K562 (cell line): Measurements from ENCODE around the gene HRC. TPM values are rescaled to one million over a fixed set of nuclear protein-coding genes. Genes with fewer than 3 reads are reported as not detected.

Experiments used
- CBFB ChIP-seq: sonication (generic); formaldehyde crosslinking; IDR thresholded peaks from 2 replicates; pipeline ENCODE4 v1.4.0; 2020; ENCODE audit warnings: mild to moderate bottlenecking, missing genetic modification reagents
- MYBL2 ChIP-seq, 2 experiments: fragments of 450-650 bp in 1 of 2; sonication (generic) in 1 of 2; formaldehyde crosslinking in 1 of 2; IDR thresholded peaks; 2 replicates each; pipeline versions ENCODE4 v1.6.1 to v1.8.1; 2017 to 2022; ENCODE audit warnings: borderline replicate concordance in 1 of 2, inconsistent platforms in 1 of 2, low read depth in 1 of 2, mild to moderate bottlenecking in 1 of 2, missing genetic modification reagents in 1 of 2, moderate library complexity in 1 of 2
- OTX1 ChIP-seq: fragments of 450-650 bp; formaldehyde crosslinking; IDR thresholded peaks from 2 replicates; pipeline ENCODE4 v1.4.0; 2022; ENCODE audit warnings: mild to moderate bottlenecking
- RAD21 ChIP-seq, 2 experiments: fragments of 250-450 bp in 1 of 2; fragments of 450-650 bp in 1 of 2; sonication (Bioruptor Pico) in 1 of 2; formaldehyde crosslinking in 1 of 2; IDR thresholded peaks in 1 of 2; conservative IDR thresholded peaks in 1 of 2; 2 replicates each; pipeline versions ENCODE4 v1.4.0 to v1.8.0; 2020 to 2022; ENCODE audit warnings: mild to moderate bottlenecking in 2 of 2, moderate library complexity in 1 of 2
- SMC3 ChIP-seq: conservative IDR thresholded peaks from 2 replicates; pipeline ENCODE4 v1.6.1; 2011; ENCODE audit warnings: low read depth, low read length, improper control_type of control experiment; ENCODE audit not compliant: insufficient read depth
- SNRNP70 ChIP-seq: fragments of 200-400 bp; formaldehyde crosslinking; optimal IDR thresholded peaks from 2 replicates; pipeline ENCODE3; 2017; ENCODE audit warnings: low read depth, low read length
- SP2 ChIP-seq: IDR thresholded peaks from 2 replicates; pipeline ENCODE4 v1.6.1; 2011; ENCODE audit warnings: mild to moderate bottlenecking, low read depth, low read length, moderate library complexity; ENCODE audit not compliant: poor library complexity, severe bottlenecking; ENCODE audit errors: extremely low read depth
- TAF15 ChIP-seq: fragments of 200-400 bp; formaldehyde crosslinking; IDR thresholded peaks from 2 replicates; pipeline ENCODE4 v1.6.1; 2017; ENCODE audit warnings: mild to moderate bottlenecking, low read depth, low read length, moderate library complexity
- TEAD2 ChIP-seq: fragments of 450-650 bp; IDR thresholded peaks from 2 replicates; pipeline ENCODE4 v1.6.1; 2016; ENCODE audit warnings: missing genetic modification characterization, control low read depth, missing compliant biosample characterization
- ZBTB7A ChIP-seq: IDR thresholded peaks from 2 replicates; pipeline ENCODE4 v1.6.1; 2011; ENCODE audit warnings: low read depth, mild to moderate bottlenecking, low read length, moderate library complexity, borderline replicate concordance; ENCODE audit not compliant: control insufficient read depth
- ZC3H11A ChIP-seq: IDR thresholded peaks from 2 replicates; pipeline ENCODE4 v1.6.1; 2012; ENCODE audit warnings: low read depth, low read length, improper control_type of control experiment
- ZNF431 ChIP-seq: sonication (generic); formaldehyde crosslinking; IDR thresholded peaks from 2 replicates; pipeline ENCODE4 v1.8.0; 2022; ENCODE audit warnings: mild to moderate bottlenecking, missing genetic modification reagents
- ZNF77 ChIP-seq: fragments of 250-450 bp; sonication (Bioruptor Pico); IDR thresholded peaks from 2 replicates; pipeline ENCODE4 v1.5.0; 2020
- polyA plus RNA-seq, 8 experiments: library from polyadenylated mRNA; depleted of rRNA in 4 of 8; stranded (reverse) in 5 of 8; unstranded in 3 of 8; fragments of >200 nt; fragmentation: Nextera tagmentation in 2 of 8; fragmentation: Illumina TruSeq in 1 of 8; extraction: Ambion mirVana in 2 of 8; extraction: Trizol in 1 of 8; gene quantifications; 2 replicates each; pipeline versions ENCODE4 v1.2.1 to v1.2.3, GENCODE V29; 2011 to 2014; ENCODE audit warnings: inconsistent platforms in 1 of 8, missing spikeins in 1 of 8
- total RNA-seq, 7 experiments: library from RNA; depleted of rRNA in 6 of 7; stranded (reverse); fragments of >200 nt in 6 of 7; fragmentation: Illumina TruSeq in 2 of 7; extraction: Trizol in 2 of 7; gene quantifications; 2 replicates each; pipeline versions ENCODE4 v1.2.1 to v1.2.3, GENCODE V29; 2011 to 2021; ENCODE audit warnings: low replicate concordance in 1 of 7
- TF ChIP-seq, protein P1 (sequence below): sonication (generic); formaldehyde crosslinking; IDR thresholded peaks from 2 replicates; pipeline ENCODE4 v1.8.1; 2023; ENCODE audit warnings: mild to moderate bottlenecking, missing genetic modification reagents
- TF ChIP-seq, protein P2 (sequence below): fragments of 250-450 bp; sonication (Bioruptor Pico); IDR thresholded peaks from 2 replicates; pipeline ENCODE4 v1.5.0; 2020; ENCODE audit warnings: mild to moderate bottlenecking, borderline replicate concordance
- TF ChIP-seq, protein P3 (sequence below): fragments of 250-450 bp; sonication (Bioruptor Pico); IDR thresholded peaks from 2 replicates; pipeline ENCODE4 v1.8.0; 2021; ENCODE audit warnings: moderate library complexity, mild to moderate bottlenecking, inconsistent platforms
- TF ChIP-seq, protein P4 (sequence below): fragments of 200-800 bp; sonication (Bioruptor generic); IDR thresholded peaks from 2 replicates; pipeline ENCODE4 v1.6.1; 2017; ENCODE audit warnings: missing genetic modification characterization, missing compliant biosample characterization
- TF ChIP-seq, protein P5 (sequence below): IDR thresholded peaks from 3 replicates; pipeline ENCODE4 v1.6.1; 2011; ENCODE audit warnings: borderline replicate concordance, mild to moderate bottlenecking; ENCODE audit not compliant: insufficient read length, insufficient read depth

The HRC gene
- total and polyA plus RNA-seq, 9 of the 15 experiments (the other 6 are each of a cell fraction or from before 2014, with no cell fraction given) = 0.66 to 18.7 (median 13.1) TPM

DNA sequence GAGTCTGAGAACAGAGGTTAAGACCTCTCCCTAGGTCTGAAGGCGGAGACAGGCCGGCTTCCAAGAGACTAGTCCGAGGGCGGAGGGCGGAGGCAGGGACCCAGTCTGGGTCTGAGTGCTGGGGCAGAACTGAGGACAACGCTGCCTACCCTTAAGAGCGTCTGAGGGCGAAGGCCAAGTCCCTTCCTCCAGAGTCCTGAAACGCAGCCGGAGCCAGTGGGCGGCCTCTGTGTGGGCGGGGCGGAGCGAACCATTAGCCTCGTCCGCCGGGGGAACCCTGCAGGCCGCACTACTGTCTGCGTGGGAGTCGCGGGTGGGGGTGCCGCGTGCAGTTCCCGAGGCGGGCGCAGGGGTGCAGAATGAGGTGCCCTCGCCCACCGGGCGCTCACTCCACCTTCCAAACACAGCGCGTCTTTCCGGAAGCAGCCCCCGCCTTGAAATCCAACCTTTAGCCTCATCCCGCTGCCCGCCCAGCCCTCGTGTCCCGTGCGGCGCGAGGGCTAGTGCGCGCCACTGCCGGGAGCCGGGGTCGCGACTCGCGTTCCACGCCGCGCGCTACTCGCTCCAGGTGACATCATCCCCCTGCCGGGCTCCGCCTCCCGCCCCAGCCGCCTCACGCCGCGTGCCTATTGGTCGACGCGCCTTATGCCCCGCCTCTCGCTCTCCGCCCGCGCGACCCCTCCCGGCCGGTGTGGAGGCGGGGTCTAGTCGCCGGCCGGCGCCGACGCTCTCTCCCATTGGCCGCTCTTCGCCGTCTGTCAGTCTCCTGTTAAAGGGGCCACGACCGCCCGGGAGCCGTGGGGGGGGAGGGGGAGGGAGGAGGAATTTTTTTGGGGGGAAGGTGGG is 36.4 kb downstream of the HRC start, which contains the start of gene C19orf73 (continued):
- 0 out of 2 replicates have a peak, but pooled peaks have one; percentile 72 for TF ChIP-seq ZBTB7A
- TF ChIP-seq, protein P1, sequence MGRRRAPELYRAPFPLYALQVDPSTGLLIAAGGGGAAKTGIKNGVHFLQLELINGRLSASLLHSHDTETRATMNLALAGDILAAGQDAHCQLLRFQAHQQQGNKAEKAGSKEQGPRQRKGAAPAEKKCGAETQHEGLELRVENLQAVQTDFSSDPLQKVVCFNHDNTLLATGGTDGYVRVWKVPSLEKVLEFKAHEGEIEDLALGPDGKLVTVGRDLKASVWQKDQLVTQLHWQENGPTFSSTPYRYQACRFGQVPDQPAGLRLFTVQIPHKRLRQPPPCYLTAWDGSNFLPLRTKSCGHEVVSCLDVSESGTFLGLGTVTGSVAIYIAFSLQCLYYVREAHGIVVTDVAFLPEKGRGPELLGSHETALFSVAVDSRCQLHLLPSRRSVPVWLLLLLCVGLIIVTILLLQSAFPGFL (CRISPR knock-in tag) = peak; percentile 94; the same call in 1 of the 2 replicates
- TF ChIP-seq, protein P2, sequence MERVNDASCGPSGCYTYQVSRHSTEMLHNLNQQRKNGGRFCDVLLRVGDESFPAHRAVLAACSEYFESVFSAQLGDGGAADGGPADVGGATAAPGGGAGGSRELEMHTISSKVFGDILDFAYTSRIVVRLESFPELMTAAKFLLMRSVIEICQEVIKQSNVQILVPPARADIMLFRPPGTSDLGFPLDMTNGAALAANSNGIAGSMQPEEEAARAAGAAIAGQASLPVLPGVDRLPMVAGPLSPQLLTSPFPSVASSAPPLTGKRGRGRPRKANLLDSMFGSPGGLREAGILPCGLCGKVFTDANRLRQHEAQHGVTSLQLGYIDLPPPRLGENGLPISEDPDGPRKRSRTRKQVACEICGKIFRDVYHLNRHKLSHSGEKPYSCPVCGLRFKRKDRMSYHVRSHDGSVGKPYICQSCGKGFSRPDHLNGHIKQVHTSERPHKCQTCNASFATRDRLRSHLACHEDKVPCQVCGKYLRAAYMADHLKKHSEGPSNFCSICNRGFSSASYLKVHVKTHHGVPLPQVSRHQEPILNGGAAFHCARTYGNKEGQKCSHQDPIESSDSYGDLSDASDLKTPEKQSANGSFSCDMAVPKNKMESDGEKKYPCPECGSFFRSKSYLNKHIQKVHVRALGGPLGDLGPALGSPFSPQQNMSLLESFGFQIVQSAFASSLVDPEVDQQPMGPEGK = no peak
- TF ChIP-seq ZNF431 = no peak
- no peak for TF ChIP-seq OTX1 (CRISPR knock-in tag)
- no peak for TF ChIP-seq TEAD2 (tag)
- TF ChIP-seq, protein P3, sequence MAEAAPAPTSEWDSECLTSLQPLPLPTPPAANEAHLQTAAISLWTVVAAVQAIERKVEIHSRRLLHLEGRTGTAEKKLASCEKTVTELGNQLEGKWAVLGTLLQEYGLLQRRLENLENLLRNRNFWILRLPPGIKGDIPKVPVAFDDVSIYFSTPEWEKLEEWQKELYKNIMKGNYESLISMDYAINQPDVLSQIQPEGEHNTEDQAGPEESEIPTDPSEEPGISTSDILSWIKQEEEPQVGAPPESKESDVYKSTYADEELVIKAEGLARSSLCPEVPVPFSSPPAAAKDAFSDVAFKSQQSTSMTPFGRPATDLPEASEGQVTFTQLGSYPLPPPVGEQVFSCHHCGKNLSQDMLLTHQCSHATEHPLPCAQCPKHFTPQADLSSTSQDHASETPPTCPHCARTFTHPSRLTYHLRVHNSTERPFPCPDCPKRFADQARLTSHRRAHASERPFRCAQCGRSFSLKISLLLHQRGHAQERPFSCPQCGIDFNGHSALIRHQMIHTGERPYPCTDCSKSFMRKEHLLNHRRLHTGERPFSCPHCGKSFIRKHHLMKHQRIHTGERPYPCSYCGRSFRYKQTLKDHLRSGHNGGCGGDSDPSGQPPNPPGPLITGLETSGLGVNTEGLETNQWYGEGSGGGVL (CRISPR knock-in tag) = no peak
- TF ChIP-seq, protein P4, sequence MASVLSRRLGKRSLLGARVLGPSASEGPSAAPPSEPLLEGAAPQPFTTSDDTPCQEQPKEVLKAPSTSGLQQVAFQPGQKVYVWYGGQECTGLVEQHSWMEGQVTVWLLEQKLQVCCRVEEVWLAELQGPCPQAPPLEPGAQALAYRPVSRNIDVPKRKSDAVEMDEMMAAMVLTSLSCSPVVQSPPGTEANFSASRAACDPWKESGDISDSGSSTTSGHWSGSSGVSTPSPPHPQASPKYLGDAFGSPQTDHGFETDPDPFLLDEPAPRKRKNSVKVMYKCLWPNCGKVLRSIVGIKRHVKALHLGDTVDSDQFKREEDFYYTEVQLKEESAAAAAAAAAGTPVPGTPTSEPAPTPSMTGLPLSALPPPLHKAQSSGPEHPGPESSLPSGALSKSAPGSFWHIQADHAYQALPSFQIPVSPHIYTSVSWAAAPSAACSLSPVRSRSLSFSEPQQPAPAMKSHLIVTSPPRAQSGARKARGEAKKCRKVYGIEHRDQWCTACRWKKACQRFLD (CRISPR knock-in tag) = peak; percentile 84; the same call in 1 of the 2 replicates
- no peak for TF ChIP-seq TAF15
- no peak for TF ChIP-seq SNRNP70
- TF ChIP-seq ZC3H11A = no peak
- TF ChIP-seq SP2 = peak; percentile 67
- TF ChIP-seq CBFB = peak; percentile 63; the same call in 1 of the 2 replicates
- TF ChIP-seq, protein P5, sequence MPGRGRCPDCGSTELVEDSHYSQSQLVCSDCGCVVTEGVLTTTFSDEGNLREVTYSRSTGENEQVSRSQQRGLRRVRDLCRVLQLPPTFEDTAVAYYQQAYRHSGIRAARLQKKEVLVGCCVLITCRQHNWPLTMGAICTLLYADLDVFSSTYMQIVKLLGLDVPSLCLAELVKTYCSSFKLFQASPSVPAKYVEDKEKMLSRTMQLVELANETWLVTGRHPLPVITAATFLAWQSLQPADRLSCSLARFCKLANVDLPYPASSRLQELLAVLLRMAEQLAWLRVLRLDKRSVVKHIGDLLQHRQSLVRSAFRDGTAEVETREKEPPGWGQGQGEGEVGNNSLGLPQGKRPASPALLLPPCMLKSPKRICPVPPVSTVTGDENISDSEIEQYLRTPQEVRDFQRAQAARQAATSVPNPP = no peak
- no peak for TF ChIP-seq MYBL2 (IDR thresholded peaks at IDR 0.05; ENCODE audit: low read depth)
- TF ChIP-seq MYBL2 (CRISPR knock-in tag; IDR thresholded peaks at IDR 0.05; ENCODE audit: borderline replicate concordance) = no peak
- TF ChIP-seq RAD21 (CRISPR knock-in tag; conservative IDR thresholded peaks at IDR 0.05 in 1 of 2, IDR thresholded peaks at IDR 0.05 in 1 of 2) = no peak
- TF ChIP-seq SMC3 = no peak
- no peak for TF ChIP-seq ZNF77 (CRISPR knock-in tag)
